ENCODE data around the gene TMEM158. TPM values are rescaled to one million over a fixed set of nuclear protein-coding genes. Genes with fewer than 3 reads are reported as not detected.
A peak's percentile ranks its signal among the peaks of the same experiment; 100 is the strongest.

Gene TMEM158
- total and polyA plus RNA-seq, 2 donors (not counting 1 experiment from before 2014, with no cell fraction given) = 31.6 to 125 TPM

DNA sequence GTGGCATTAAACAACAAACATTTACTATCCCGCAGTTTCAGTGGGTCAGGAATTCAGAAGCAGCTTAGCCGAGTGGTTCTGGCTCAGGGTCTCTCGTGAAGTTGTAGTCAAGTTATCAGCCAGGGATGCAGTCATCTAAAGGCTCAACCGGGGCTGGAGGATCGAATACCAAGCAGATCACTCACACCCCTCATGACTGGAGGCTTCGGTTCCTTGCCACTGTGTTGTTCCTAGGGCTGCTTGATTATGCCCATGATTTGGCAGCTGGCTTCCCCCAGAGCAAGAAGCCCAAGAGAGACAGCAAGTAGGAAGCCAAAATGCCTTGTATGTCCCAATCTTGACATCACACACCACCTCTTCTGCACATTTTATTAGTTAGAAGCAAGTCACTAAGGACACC is 46.0 kb downstream of the TMEM158 start:
- H4K20me1 ChIP-seq (ENCODE audit: control insufficient read depth, extremely low read depth, insufficient read depth, low read length) = no peaks in the 10 kb centered on the region
- no peaks in the 10 kb centered on the region for H3K36me3 ChIP-seq (ENCODE audit: control insufficient read depth, insufficient read depth, low read length)
- H3K9ac ChIP-seq (ENCODE audit: insufficient read depth, low read length) = no peak overlapping the region
- H3K9me3 ChIP-seq (ENCODE audit: control insufficient read depth, insufficient read depth, low read depth, low read length) = no peaks in the 10 kb centered on the region
- peaks cover 9% of the 10 kb centered on the region for H3K4me1 ChIP-seq (ENCODE audit: control insufficient read depth, extremely low read depth, insufficient read depth, low read length)
- no peaks in the 10 kb centered on the region for H3K79me2 ChIP-seq (ENCODE audit: control insufficient read depth, insufficient read depth, low read length)
- H3K4me2 ChIP-seq (ENCODE audit: extremely low read depth, insufficient read depth, low read length) = no peak overlapping the region
- no peak overlapping the region for H3K27ac ChIP-seq (ENCODE audit: insufficient read depth, low read length)
- DNase-seq (ENCODE audit: low read depth in 2 of 2) = peak; percentile 63 to 75
- H3K27me3 ChIP-seq (ENCODE audit: control insufficient read depth, insufficient read depth, low read length) = no peaks in the 10 kb centered on the region
- no peak for TF ChIP-seq CTCF (conservative IDR thresholded peaks at IDR 0.05 in 1 of 2, IDR thresholded peaks at IDR 0.05 in 1 of 2; ENCODE audit: low read depth in 1 of 2, low read length in 2 of 2)
- no peak for TF ChIP-seq EZH2 (IDR thresholded peaks at IDR 0.05; ENCODE audit: low read length, missing control alignments)
- no peak overlapping the region for H2AFZ ChIP-seq (ENCODE audit: low read length)
- H3K4me3 ChIP-seq (replicated peaks in 1 of 4; ENCODE audit: control extremely low read depth in 1 of 4, insufficient read depth in 1 of 4, low read depth in 3 of 4, low read length in 4 of 4) = no peak overlapping the region

DNA sequence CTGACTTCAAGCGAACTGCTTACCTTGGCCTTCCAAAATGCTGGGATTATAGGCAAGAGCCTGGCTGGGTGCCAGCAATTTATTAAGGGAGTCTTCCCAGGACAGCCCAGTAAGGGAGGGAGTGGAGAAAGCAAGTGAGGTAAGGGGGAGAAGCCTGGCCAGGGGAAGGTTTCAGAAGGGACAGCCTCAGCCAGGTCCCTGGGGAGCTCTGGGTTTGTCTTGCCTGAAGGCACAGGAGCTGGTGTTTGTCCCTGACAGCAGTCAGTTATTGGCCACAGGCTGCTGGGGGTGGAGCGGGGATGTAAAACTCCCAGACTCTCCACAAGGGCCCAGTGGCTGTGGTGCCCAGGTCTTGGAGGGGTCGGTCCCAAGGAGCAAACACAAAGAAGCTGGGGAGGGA is 46.9 kb downstream of the TMEM158 start:
- H3K4me1 ChIP-seq (ENCODE audit: control insufficient read depth, extremely low read depth, insufficient read depth, low read length) = peaks cover 9% of the 10 kb centered on the region
- H3K9me3 ChIP-seq (ENCODE audit: control insufficient read depth, insufficient read depth, low read depth, low read length) = no peaks in the 10 kb centered on the region
- no peak overlapping the region for H3K9ac ChIP-seq (ENCODE audit: insufficient read depth, low read length)
- no peak overlapping the region for H3K4me2 ChIP-seq (ENCODE audit: extremely low read depth, insufficient read depth, low read length)
- no peaks in the 10 kb centered on the region for H3K36me3 ChIP-seq (ENCODE audit: control insufficient read depth, insufficient read depth, low read length)
- no peaks in the 10 kb centered on the region for H3K27me3 ChIP-seq (ENCODE audit: control insufficient read depth, insufficient read depth, low read length)
- no peaks in the 10 kb centered on the region for H3K79me2 ChIP-seq (ENCODE audit: control insufficient read depth, insufficient read depth, low read length)
- no peak for TF ChIP-seq EZH2 (IDR thresholded peaks at IDR 0.05; ENCODE audit: low read length, missing control alignments)
- TF ChIP-seq CTCF (conservative IDR thresholded peaks at IDR 0.05 in 1 of 2, IDR thresholded peaks at IDR 0.05 in 1 of 2; ENCODE audit: low read depth in 1 of 2, low read length in 2 of 2) = no peak
- H3K27ac ChIP-seq (ENCODE audit: insufficient read depth, low read length) = no peak overlapping the region
- no peaks in the 10 kb centered on the region for H4K20me1 ChIP-seq (ENCODE audit: control insufficient read depth, extremely low read depth, insufficient read depth, low read length)
- no peak for DNase-seq (ENCODE audit: low read depth in 2 of 2)
- H2AFZ ChIP-seq (ENCODE audit: low read length) = no peak overlapping the region
- H3K4me3 ChIP-seq (replicated peaks in 1 of 4; ENCODE audit: control extremely low read depth in 1 of 4, insufficient read depth in 1 of 4, low read depth in 3 of 4, low read length in 4 of 4) = no peak overlapping the region

- H3K4me3 ChIP-seq (replicated peaks in 1 of 4; ENCODE audit: control extremely low read depth in 1 of 4, insufficient read depth in 1 of 4, low read depth in 3 of 4, low read length in 4 of 4) = no peak overlapping the region
- H3K4me2 ChIP-seq (ENCODE audit: extremely low read depth, insufficient read depth, low read length) = no peak overlapping the region
- H3K79me2 ChIP-seq (ENCODE audit: control insufficient read depth, insufficient read depth, low read length) = no peaks in the 10 kb centered on the region
- H3K27ac ChIP-seq (ENCODE audit: insufficient read depth, low read length) = no peak overlapping the region
- H3K4me1 ChIP-seq (ENCODE audit: control insufficient read depth, extremely low read depth, insufficient read depth, low read length) = peaks cover 7% of the 10 kb centered on the region
- no peaks in the 10 kb centered on the region for H3K36me3 ChIP-seq (ENCODE audit: control insufficient read depth, insufficient read depth, low read length)
- no peak for TF ChIP-seq EZH2 (IDR thresholded peaks at IDR 0.05; ENCODE audit: low read length, missing control alignments)
- no peak for TF ChIP-seq CTCF (conservative IDR thresholded peaks at IDR 0.05 in 1 of 2, IDR thresholded peaks at IDR 0.05 in 1 of 2; ENCODE audit: low read depth in 1 of 2, low read length in 2 of 2)
- H2AFZ ChIP-seq (ENCODE audit: low read length) = no peak overlapping the region
- no peaks in the 10 kb centered on the region for H3K9me3 ChIP-seq (ENCODE audit: control insufficient read depth, insufficient read depth, low read depth, low read length)
- H4K20me1 ChIP-seq (ENCODE audit: control insufficient read depth, extremely low read depth, insufficient read depth, low read length) = no peaks in the 10 kb centered on the region
- peak; percentile 78 to 88 for DNase-seq (ENCODE audit: low read depth in 2 of 2)
- no peak overlapping the region for H3K9ac ChIP-seq (ENCODE audit: insufficient read depth, low read length)
- no peaks in the 10 kb centered on the region for H3K27me3 ChIP-seq (ENCODE audit: control insufficient read depth, insufficient read depth, low read length)
Measured at GRCh38 chr3:45178183-45179023, 47.7 kb downstream of the TMEM158 start.
